Retina (tissue), 1 donor: ENCODE results near the gene CBARP.

Experiments used
- DNase-seq: peaks from one replicate; pipeline ENCODE4 v3.0.0-alpha.2; 2016

The CBARP gene

DNA sequence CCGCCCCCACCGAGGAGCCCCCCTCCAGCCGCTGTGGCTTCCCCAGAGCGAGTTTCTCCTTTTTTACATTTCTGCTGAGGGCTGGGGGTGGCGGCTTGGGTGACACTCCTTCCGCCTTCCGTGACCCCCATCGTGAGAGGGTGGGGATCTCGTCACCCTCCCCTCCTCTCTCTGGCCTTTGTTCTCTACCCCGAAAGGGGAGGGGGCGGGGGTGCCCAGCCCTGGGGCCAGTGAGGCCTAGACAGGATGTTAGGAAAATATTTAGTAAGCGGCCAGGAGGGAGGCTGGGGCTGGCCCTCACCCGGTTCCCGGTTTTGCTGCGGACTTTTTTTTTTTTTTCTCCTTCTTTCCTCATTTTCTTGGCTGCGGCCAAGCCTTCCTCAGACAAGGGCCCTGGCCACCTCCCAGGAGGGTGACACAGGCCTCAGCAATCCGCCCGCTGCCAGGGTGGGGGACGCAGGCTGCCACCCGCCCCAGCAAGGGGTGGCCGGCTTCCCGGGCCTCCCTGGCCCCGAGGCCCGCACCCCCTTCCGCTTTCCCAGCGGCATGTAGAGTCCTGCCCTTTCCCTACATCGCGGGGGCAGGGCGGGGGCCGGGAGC is 14.5 kb upstream of the CBARP start:
- DNase-seq = peak; percentile 56

DNA sequence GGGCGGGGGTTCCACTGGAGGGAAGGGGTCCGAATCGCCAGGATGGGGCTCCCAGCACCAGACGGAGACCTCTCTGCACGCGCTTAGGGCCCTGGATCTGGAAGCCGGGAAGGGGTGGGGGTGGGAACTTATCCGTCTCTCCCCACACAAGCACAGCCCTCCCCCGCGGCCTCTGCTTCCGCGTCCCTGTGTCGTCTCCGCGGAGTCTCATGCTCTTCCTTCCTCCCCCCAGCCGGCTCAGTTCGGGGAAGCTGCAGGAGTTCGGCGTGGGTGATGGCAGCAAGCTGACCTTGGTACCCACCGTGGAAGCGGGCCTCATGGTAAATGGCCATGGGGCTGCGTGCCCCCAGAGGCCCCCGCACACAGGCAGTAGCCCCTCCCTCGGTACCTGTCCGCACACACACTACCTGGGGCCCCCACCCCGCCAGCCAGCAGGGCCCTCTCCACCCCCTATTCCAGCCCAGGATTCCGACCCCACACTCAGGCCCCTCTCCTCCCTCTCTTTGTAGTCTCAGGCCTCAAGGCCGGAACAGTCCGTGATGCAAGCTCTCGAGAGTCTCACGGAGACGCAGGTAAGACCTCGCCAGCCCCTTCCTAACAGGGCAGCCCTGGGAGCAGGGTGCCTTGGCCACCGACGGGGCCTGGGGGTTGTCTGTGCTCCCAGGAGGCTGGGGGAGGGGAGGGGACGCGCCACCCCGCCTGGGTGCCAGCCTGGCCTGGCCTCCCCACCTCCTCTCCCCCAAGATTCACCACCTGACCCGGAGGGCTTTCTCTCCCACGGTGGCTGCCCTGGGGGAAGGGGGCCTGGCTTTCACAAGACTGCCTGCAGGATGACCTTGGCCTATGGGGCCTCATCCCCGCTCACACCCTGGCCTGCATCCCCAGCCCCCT is 13.8 kb upstream of the CBARP start:
- DNase-seq = peak; percentile 61

DNA sequence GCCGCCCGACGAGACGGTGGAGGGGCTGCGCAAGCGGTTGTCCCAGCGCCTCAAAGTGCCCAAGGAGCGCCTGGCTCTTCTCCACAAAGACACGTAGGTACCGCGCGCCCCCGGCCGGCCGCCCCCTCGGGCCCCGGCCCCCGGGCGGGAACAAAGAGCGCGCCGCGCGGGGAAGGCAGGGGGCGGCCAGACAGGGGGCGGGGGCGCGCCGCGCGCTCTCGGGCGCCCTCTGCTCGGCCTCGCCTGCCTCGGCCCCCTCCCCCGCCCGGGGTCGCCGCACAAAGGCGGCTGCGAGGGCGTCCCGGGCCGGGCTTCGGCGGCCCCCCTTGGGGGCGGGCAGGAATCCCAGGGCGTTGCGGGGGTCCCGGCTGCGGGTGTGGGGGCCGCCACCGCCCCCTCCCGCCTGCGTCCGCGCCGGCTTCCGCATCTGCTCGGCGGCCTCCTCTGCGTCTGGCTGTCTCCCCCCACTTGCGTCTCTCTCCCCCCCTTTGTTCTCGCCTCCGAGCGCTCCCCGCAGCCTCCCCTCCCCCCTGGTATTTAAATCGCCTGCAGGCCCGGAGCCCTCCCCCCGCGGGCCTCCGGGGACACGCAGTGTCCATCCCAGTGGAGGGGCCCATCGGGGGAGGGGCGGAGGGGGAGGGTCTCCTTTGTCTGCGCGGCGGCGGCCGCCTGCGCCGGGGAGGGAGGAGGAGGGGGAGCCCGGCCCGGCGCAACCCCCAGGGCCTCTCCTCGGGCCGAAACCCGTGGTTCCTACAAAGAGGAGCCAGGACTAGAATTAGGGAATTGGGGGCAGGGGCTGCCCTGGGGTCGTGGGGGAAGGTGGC is 12.8 kb upstream of the CBARP start:
- DNase-seq = peak; percentile 76

DNA sequence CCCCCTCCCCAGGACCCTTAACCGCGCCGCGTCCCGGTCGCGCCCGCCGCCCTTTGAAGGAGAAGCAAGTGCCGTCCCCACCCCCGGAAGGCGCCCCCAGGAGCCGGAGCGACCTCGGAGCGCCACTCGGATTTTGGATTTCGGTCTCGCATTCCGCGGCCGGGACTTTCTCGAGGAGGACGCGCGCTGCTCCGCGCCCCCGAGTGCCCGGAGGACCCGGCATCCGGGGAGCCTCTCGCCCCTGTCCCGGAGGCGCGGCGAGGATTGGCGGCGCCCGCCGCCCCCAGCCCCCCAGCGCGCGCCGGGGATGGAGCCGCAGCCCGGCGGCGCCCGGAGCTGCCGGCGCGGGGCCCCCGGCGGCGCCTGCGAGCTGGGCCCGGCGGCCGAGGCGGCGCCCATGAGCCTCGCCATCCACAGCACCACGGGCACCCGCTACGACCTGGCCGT is 12.2 kb upstream of the CBARP start:
- DNase-seq = no peak

DNA sequence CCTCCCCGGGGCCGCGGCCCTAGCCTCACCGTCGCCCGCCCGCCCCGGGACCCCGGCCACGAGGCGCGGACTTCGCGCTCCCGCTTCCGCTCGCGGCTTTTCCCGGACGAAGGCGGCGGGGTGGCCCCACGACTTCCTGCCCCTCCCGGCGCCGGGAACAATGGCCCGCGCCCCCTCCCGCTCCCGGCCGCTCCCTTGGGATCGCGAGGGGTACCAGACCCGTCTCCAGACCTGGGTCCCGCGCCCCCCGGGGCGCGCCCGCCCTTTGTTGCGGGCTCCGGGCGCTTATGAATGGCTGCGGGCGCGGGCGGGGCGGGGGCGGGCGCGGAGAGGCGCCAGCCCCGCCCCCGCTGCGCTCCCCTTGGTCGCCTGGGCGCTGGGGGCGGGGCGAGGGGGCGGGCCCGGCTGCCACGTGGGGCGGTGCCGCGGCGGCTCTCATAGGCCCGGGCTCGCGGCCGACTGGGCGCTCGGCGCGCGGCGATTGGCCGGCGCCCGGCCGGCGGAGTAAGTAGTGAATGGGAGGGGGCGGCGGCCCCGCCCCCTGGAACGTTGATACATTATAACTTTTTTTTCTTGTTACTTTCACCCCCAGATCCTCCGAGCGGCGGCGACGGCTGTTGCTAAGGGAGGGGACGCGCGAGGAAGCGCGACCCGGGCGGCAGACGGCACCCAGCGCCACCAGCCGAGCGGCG is 11.6 kb upstream of the CBARP start:
- peak; percentile 94 for DNase-seq

DNA sequence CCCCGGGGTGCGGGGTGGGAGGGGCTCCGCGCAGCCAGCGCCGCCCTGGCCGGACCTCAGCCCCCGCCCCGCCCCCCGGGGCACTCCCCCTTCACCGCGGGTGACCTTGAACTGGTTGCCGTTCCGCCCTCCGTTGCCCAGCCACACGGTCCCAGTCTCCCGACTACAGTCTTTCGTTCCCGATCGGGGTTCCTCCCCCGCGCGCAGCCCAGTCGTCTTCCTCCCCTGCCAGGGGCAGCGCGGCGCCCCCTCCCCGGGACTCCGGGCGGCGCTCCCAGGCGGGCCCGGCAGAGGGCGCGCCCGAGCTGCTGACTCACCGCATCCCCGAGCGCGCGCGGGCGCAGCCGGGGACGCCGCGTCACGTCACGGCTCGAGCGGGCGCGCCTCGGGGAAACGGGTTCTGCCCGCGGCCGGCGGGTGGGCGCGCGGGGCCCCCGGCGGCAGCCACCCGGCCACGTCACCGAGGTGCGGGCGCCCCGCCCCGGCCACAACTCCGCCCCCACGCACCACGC is 11.0 kb upstream of the CBARP start:
- peak; percentile 91 for DNase-seq

DNA sequence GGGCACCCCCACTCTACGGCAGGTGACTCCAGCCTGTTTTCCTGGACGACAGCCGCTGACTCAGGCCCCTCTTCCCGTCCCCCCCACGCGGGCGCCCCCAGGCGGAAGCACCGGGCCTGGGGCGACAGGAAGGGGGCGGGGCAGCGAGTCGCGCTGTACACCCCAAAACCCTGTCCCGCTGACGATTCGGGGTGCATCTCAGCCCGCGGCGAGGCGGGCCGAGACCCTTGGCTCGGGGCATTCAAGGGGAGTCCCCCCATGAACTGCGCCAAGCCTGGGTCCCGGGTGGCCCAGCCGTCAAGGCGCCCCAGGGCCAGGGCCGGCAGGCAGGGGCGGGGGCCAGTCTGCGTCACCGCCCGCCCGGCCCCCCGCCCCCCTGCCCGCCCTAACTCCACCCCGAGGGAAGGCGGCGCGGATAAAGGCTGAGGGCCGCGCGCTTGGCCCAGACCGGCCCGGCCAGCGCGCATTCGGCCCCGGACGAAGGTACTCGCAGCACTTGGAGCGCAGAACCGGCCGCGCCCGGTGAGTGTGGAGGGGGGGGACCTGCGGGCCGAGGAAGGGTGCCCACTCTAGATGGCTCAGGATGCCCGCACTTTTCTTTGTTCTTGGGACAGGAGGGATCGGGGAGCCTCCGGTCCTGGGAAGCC is 10.5 kb upstream of the CBARP start, which contains the start of gene MIDN:
TSS of gene MIDN (plus strand) at position 445 of the 647 bp plus-strand sequence. CDS start 1,714 bp downstream, outside the sequence.
- DNase-seq = peak; percentile 90

DNA sequence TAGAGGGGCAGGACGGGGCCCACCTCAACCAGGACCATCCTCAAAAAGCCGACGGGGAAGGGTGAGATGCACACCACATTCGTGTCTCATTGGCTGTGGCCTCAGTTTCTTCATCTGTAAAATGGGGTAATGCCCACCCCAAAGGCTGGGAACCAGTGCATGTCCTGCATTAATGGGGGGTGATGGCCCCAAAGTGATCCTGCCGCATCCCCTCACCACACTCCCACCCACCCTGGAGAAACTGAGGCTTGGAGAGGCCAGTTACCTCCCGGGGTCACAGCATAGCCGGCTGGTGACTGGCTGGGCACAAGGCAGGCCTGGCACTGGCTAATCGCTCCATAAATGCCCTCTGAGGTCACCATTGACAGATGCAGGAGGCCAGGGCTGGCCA is 9.9 kb upstream of the CBARP start:
- no peak for DNase-seq

DNA sequence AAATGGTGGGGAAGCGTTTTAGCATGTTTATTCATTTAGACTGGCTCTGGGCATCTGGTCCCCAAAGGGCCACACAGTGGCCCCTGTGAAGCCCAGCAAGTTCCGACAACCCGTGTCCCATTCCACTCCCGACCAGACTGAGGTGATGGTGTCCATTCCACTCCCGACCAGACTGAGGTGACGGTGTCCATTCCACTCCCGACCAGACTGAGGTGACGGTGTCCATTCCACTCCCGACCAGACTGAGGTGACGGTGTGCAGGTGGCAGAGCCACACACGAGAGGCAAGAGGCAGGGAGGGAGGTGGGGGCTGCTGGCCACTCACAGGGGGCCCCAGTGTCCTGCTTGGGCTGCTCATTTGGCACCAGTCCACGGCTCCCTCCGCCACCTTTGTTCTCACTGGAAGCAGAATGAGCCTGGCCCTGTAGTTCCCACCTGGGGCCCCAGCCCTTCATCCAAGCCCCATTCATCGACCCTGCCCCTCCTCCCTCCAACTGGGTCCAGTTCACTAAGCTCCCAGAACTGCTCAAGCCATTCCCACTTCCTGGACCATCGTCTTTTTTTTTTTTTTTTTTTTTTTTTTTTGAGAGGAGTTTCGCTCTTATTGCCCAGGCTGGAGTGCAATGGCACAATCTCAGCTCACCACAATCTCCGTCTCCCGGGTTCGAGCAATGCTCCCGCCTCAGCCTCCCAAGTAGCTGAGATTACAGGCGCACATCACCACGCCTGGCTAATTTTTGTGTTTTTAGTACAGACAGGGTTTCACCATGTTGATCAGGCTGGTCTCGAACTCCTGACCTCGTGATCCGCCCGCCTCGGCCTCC is 8.7 kb upstream of the CBARP start:
- peak; percentile 39 for DNase-seq

DNA sequence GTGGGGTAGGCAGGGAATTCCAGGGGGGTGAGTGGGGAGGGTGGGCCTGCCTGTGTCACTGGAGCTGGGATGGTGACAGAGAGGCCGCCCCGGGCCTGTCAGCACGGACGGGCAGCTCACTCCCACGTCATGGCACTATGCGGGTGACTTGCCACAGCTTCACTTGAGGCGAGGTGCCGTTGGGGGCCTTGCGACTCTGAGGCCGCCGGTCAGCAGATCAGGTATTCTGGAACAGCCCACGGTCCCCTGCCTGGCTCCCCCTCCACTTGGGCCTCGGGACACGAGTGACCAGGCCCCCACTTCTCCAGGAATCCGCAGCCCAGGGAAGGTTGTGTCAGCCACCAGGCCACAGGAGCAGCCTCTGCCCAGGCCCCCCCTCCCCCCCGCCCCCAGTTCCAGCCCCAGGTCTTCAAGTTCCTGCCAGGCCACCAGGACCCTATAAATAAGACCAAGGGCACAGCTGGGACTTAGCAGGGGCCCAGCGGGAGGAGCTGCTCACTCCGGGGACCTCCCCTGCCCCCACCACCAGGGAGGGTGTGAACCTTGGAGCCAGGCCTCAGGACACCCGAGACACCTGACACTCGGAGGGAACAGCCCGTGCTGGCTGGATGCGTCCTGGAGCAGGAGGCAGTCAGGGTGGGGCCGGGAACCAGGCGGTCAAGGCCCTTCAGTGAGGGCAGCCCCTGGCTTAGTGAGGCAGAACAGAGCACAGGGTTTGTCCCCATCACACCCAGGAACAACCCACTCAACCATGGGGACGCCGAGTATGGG is 7.9 kb upstream of the CBARP start:
- DNase-seq = no peak

DNA sequence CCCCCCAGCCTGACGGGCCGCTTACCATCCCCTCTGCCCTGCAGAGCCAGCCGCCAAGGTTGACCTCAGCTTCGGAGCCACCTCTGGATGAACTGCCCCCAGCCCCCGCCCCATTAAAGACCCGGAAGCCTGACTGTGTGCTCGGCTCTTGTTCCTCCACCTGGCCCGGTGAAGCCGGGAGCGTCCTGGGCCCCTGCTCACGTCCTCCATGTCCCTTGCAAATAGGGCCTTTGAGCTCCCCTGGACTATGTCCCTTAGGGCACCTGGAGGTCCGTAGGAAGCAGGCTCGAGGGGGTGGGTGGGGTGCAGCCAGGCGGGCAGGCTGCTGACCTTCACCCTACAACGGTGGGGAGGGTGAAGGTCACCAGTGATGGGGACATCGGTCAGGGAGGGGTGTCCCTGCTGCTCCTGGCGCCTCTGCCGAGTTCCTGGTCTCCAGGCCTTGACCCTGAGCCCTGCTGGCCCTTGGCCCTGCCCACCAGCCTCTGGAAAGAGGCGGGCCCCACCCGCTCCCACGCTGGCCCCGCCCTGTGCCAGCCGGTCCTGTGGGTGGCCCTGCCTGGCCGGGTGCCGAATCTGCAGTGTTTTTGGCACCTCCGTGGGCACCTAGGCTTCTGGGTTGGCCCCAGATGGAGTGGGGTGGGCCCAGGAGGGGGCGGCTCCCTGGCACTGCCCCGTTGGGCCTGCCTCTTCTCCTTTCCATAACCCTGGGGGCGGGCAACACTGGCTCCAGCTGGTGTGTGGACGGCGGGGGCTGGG is 7.1 kb upstream of the CBARP start:
- DNase-seq = no peak

DNA sequence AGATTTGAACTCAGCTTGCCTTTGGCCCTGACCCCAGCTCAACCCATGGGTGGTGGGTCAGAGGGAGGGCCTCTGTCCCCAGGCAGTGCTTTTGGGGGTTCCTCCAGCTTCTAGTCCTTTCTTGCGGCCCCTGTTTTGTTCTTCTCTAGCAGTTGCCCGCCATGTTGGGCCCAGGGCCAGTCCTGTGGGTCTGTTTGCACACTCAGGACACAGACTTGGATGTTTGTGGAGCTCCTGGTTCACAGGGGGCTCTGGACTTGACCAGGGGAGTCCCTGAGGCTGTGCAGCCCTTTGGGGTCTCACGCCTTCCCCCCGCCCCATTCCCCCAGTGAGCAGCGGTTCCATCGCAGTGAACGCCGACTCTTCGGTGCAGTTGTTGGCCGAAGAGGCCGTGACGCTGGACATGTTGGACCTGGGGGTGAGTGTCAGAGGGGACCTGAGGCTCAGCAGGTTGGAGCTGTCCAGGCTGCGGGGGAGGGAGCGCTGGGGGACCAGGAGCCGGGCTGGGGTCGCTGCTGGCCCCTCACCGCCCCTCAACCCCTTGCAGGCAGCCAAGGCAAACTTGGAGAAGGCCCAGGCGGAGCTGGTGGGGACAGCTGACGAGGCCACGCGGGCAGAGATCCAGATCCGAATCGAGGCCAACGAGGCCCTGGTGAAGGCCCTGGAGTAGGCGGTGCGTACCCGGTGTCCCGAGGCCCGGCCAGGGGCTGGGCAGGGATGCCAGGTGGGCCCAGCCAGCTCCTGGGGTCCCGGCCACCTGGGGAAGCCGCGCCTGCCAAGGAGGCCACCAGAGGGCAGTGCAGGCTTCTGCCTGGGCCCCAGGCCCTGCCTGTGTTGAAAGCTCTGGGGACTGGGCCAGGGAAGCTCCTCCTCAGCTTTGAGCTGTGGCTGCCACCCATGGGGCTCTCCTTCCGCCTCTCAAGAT is 6.2 kb upstream of the CBARP start:
- peak; percentile 89 for DNase-seq

DNA sequence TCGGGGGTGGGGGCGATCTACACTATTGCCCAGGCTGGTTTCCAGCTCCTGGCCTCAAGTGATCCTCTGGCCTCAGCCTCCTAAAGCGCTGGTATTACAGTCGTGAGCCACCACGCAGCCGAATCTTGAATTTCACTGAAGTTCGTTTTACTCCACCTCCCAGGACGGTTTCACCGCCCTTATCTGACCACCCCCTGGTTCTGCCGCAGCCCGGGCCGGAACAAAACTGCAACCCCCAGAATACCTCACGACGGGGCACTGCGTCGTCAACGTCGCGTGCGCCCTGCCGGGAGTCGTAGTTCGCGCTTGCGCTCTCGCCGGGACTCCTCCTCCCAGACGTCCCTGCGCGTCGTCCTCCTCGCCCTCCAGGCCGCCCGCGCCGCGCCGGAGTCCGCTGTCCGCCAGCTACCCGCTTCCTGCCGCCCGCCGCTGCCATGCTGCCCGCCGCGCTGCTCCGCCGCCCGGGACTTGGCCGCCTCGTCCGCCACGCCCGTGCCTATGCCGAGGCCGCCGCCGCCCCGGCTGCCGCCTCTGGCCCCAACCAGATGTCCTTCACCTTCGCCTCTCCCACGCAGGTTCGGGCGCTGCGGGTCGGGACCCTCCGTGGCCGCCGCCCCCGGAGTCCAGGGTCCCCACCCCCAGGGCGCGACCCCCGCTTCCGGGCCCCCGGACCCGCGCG is 3.8 kb upstream of the CBARP start, which contains the start of gene ATP5F1D:
TSS of gene ATP5F1D (plus strand) at position 335 of the 679 bp plus-strand sequence. CDS start at position 435, 100 bp downstream.
- DNase-seq = peak; percentile 91

DNA sequence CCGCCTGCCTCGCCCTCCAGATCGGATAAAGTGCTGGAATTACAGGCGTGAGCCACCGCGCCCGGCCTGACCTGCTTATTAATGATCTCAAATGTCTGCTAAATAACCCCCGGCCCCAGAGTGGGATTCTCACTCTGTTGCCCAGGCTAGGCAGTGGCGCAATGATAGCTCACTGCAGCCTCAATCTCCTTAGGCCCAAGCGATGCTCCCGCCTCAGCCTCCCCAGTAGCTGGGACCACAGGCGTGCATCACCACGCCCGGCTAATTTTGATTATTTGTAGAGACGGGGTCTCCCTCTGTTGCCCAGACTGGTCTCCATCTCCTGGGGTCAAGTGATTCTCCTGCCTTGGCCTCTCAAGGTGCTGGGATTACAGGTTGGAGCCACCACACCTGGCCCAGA is 3.1 kb upstream of the CBARP start:
- peak; percentile 47 for DNase-seq

DNA sequence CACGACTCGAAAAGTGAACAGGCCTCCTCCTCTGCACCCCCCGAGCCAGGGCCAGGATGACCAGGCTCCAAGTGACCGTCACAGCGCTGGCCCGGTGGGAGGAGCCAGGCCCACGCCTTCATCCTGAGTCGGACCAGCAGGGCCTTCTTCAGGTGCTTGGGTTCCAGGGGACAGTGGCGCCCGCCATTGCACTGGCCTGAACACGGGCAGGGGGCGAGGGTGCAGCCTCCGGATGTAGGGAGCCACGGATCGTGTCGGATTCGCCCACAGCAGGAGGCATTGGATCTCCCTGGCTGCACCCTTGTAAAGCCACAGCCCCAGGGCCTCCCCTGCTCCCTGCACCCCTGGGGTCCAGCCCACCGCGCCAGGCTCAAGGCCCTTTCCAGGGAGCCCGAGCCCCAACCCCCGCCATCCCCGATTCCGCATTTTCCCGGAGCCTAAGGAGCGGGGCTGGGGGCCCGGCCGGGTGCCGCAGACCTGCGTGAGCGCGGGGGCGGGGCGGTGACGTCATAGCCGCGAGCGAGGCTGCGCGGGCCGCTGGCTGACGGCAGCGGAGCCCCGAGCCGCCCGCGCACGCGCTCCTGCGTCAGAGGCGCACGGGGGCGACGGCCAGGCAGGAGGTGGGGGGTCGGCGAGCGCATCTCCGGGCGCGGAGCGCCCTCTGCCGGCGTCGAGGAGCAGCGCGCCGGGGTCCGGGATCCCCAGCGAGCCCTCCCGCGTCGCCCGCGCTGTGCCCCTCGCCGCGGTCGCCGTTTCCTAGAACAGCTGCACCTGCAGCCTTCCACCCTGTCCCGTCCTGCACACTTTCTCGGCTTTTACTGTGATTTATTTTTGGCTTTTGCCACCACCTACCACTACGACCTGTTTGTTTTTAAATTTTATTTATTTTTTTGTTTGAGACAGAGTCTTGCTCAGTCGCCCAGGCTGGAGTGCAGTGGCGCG is 2.3 kb upstream of the CBARP start:
- peak; percentile 96 for DNase-seq

DNA sequence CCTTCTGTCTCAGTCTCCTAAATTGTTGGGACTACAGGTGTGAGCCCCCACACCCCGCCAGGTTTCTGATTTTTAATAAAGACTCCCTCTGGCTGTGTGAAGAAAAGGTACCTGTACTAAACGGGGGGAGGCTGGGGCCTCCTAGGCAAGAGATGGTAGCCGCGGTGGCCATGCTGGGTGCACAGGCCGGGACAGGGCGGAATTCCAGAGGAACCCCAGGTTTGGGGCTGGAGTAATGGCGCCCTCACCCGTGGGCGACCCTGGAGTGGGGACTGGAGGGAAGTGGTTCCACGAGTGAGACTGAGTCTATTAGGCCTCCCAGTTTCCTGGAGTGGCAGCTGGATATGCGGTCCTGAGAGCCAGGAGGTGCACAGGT is 1.6 kb upstream of the CBARP start:
- no peak for DNase-seq
